GM12878 (cell line): ENCODE measurements around the gene HOXD9. TPM values are rescaled to one million over a fixed set of nuclear protein-coding genes. Genes with fewer than 3 reads are reported as not detected.

ENCODE experiments used
- ATAC-seq: fragments of 200-7000 bp; cut with Tn5 transposase; 3 replicates; pipeline ENCODE4 v1.9.1; 2020; ENCODE audit warnings: mild to moderate bottlenecking, moderate library complexity
- BruUV-seq: library from RNA; stranded (reverse); fragments of 400-500 nt; replicated peaks from 2 replicates; lab custom pipeline; 2021; lab: Mats Ljungman, UMichigan
- CTCF ChIA-PET: fragments of 300-600 bp; sonication (Branson Sonifier 250); formaldehyde crosslinking; extraction: SDS; loops from one replicate; lab custom pipeline; 2021; ENCODE audit warnings: inconsistent platforms; lab: Yijun Ruan, JAX
- POLR2A ChIA-PET: fragments of 350-600 bp; formaldehyde crosslinking; extraction: SDS; loops from one replicate; lab custom pipeline; 2021; ENCODE audit warnings: inconsistent platforms; lab: Charles Lee
- RAD21 ChIA-PET: fragments of 300-600 bp; sonication (Branson Sonifier 250); formaldehyde crosslinking; loops from one replicate; lab custom pipeline; 2023; ENCODE audit warnings: antibody characterized with exemption; ENCODE audit not compliant: unreplicated experiment; lab: Charles Lee
- SMC1A ChIA-PET: fragments of 300-600 bp; sonication (Branson Sonifier 250); formaldehyde crosslinking; loops from one replicate; lab custom pipeline; 2023; ENCODE audit not compliant: unreplicated experiment, uncharacterized antibody; lab: Charles Lee
- DNase-seq: peaks from one replicate; pipeline ENCODE4 v3.0.0-alpha.2; 2011; ENCODE audit warnings: low read depth, low spot score
- FAIRE-seq: peaks from 3 replicates; lab custom pipeline; 2011; peaks lifted over from hg19 to GRCh38; lab: Jason Lieb, UNC
- H2AFZ ChIP-seq: 2 replicates; pipeline ENCODE4 v1.6.0; 2011; ENCODE audit warnings: low read depth, low read length, control low read depth; ENCODE audit not compliant: control insufficient read depth
- H3K27ac ChIP-seq: 2 replicates; pipeline ENCODE4 v1.5.1; 2011; ENCODE audit warnings: control low read depth; ENCODE audit not compliant: control insufficient read depth, insufficient read depth
- H3K27me3 ChIP-seq, 2 experiments: replicated peaks in 1 of 2; 2 replicates each; pipeline versions ENCODE4 v1.6.0 to v1.6.1; 2011; ENCODE audit warnings: low read length in 1 of 2; ENCODE audit not compliant: control insufficient read depth in 2 of 2, insufficient read depth in 2 of 2
- H3K36me3 ChIP-seq, 2 experiments: 2 replicates each; pipeline ENCODE4 v1.5.1; 2011; ENCODE audit warnings: low read length in 1 of 2; ENCODE audit not compliant: control insufficient read depth in 2 of 2, insufficient read depth in 2 of 2
- H3K4me1 ChIP-seq: 2 replicates; pipeline ENCODE4 v1.6.1; 2011; ENCODE audit warnings: mild to moderate bottlenecking, low read length, moderate library complexity, mixed read lengths; ENCODE audit not compliant: control insufficient read depth, insufficient read depth
- H3K4me2 ChIP-seq: 2 replicates; pipeline ENCODE4 v1.6.0; 2011; ENCODE audit warnings: control low read depth; ENCODE audit not compliant: control insufficient read depth, insufficient read depth
- H3K4me3 ChIP-seq: fragments of 200-600 bp; sonication (generic); 2 replicates; pipeline ENCODE4 v1.5.1; 2016
- H3K79me2 ChIP-seq: 2 replicates; pipeline ENCODE4 v1.6.0; 2011; ENCODE audit warnings: low read length; ENCODE audit not compliant: control insufficient read depth, insufficient read depth
- H3K9ac ChIP-seq: 2 replicates; pipeline ENCODE4 v1.8.0; 2011; ENCODE audit warnings: low read length, control low read depth, mixed read lengths; ENCODE audit not compliant: control insufficient read depth, insufficient read depth
- H3K9me3 ChIP-seq: replicated peaks from 3 replicates; pipeline ENCODE4 v1.5.1; 2011; ENCODE audit warnings: mild to moderate bottlenecking, low read length; ENCODE audit not compliant: control insufficient read depth, insufficient read depth
- H4K20me1 ChIP-seq: 2 replicates; pipeline ENCODE4 v1.6.0; 2011; ENCODE audit not compliant: control insufficient read depth, insufficient read depth
- CTCF ChIP-seq, 3 experiments: IDR thresholded peaks in 2 of 3; conservative IDR thresholded peaks in 1 of 3; 2 replicates each; pipeline ENCODE4 v1.5.1; 2011; ENCODE audit warnings: low read depth in 3 of 3, low read length in 3 of 3, mild to moderate bottlenecking in 3 of 3, control low read depth in 2 of 3, moderate library complexity in 2 of 3, inconsistent platforms in 1 of 3, mixed read lengths in 1 of 3; ENCODE audit not compliant: control insufficient read depth in 2 of 3, insufficient read depth in 1 of 3; ENCODE audit errors: extremely low read depth in 1 of 3
- REST ChIP-seq: IDR thresholded peaks from 2 replicates; pipeline ENCODE4 v1.6.1; 2012; ENCODE audit warnings: mild to moderate bottlenecking, low read depth, low read length
- SUPT20H ChIP-seq: IDR thresholded peaks from 2 replicates; pipeline ENCODE4 v1.6.1; 2011; ENCODE audit warnings: low read depth, mild to moderate bottlenecking, low read length, moderate library complexity, borderline replicate concordance; ENCODE audit not compliant: control insufficient read depth
- YY1 ChIP-seq: IDR thresholded peaks from 2 replicates; pipeline ENCODE4 v1.6.1; 2011; ENCODE audit warnings: low read depth, mild to moderate bottlenecking, low read length
- WGBS: methylation state at CpG from one replicate; pipeline ENCODE4 v1.1.6; 2016; ENCODE audit warnings: low lambda C conversion rate; ENCODE audit not compliant: insufficient replicate concordance, insufficient coverage; ENCODE audit errors: missing lambda C conversion rate; 5-methylcytosine and 5-hydroxymethylcytosine counted together
- in situ Hi-C: fragments of 300-500 bp; cut with MboI; formaldehyde crosslinking; loops from 9 replicates; pipeline ENCODE4 v1.14.3; 2018; ENCODE audit warnings: mixed read lengths
- intact Hi-C: fragments of 100-400 bp; cut with micrococcal nuclease; formaldehyde crosslinking; loops from one replicate; pipeline ENCODE4 v1.14.2; 2022; ENCODE audit not compliant: unreplicated experiment
- polyA plus RNA-seq, 11 experiments: library from polyadenylated mRNA; depleted of rRNA in 4 of 11; unstranded in 6 of 11; stranded (reverse) in 5 of 11; fragments of >200 nt; fragmentation: Nextera tagmentation in 4 of 11; fragmentation: Illumina TruSeq in 1 of 11; extraction: Ambion mirVana in 4 of 11; extraction: Trizol in 1 of 11; gene quantifications; 1 replicate in 1 of 11; 2 replicates in 10 of 11; pipeline versions ENCODE4 v1.2.1 to v1.2.3, GENCODE V29; 2011 to 2016; ENCODE audit warnings: inconsistent platforms in 2 of 11, missing spikeins in 2 of 11, low read depth in 1 of 11
- total RNA-seq, 4 experiments: library from RNA; depleted of rRNA in 3 of 4; stranded (reverse); fragments of >200 nt in 3 of 4; fragmentation: Illumina TruSeq in 1 of 4; extraction: Trizol in 1 of 4; gene quantifications; 2 replicates each; pipeline versions ENCODE4 v1.2.1 to v1.2.3, GENCODE V29; 2013 to 2021

Gene HOXD9
- total and polyA plus RNA-seq, 10 of the 15 experiments (the other 5 are each of a cell fraction or from before 2014, with no cell fraction given), result not detected

- H3K4me3 ChIP-seq, result no peak overlapping the region
- intact Hi-C loops, result no loop called here
- ATAC-seq (no peak), DNase-seq (no peak), FAIRE-seq (no peak)
- H3K4me1 ChIP-seq, result no peaks in the 10 kb centered on the region
- H3K4me2 ChIP-seq, result no peak overlapping the region
- ChIA-PET POLR2A (no interaction called here), RAD21 (interaction anchor here (1.5 kb wide), 1 partner anchor 398 kb away, joined by 3 read pairs; no protein-coding TSS in a partner anchor), SMC1A (interaction anchor here (0.8 to 1.3 kb wide), 2 partner anchors 481 to 497 kb away, joined by 3 read pairs; no protein-coding TSS in a partner anchor), CTCF (interaction anchor here (0.6 to 2.7 kb wide), 2 partner anchors 300 to 302 kb away, joined by 3 to 7 read pairs; no protein-coding TSS in a partner anchor)
- H3K27me3 ChIP-seq, result peaks cover 4 to 40% of the 10 kb centered on the region in 2 experiments
- 6% methylated on average over 6 of the region's 6 CpGs for WGBS
- no peak overlapping the region for H2AFZ ChIP-seq
- in situ Hi-C loops, result no loop called here
- no peaks in the 10 kb centered on the region for H3K79me2 ChIP-seq
- H3K9ac ChIP-seq, result no peak overlapping the region
- no peaks in the 10 kb centered on the region; the same call in 2 of the 3 replicates for H3K9me3 ChIP-seq
- no peak overlapping the region for H3K27ac ChIP-seq
- BruUV-seq, result no TSS peak
- no peaks in the 10 kb centered on the region for H3K36me3 ChIP-seq
- TF ChIP-seq CTCF (IDR thresholded peaks at IDR 0.05 in 2 of 3, conservative IDR thresholded peaks at IDR 0.05 in 1 of 3; ENCODE audit: control insufficient read depth in 2 of 3, extremely low read depth in 1 of 3, insufficient read depth in 1 of 3, low read depth in 3 of 3, low read length in 3 of 3) (no peak), YY1 (no peak), SUPT20H (no peak), REST (no peak)
- TF ChIP-seq, all 136 proteins: peak for 0
- H4K20me1 ChIP-seq, result no peaks in the 10 kb centered on the region
These were observed 33.0 kb downstream of the HOXD9 start for GRCh38 chr2:176155356-176156044.
